Body of pancreas (tissue), 4 donors: ENCODE results near the gene ACTL8.

ENCODE experiments used
- CTCF ChIP-seq, 7 experiments: fragments of 450-650 bp in 4 of 7; fragments of 200-600 bp in 3 of 7; sonication (generic) in 3 of 7; IDR thresholded peaks; one replicate each; pipeline ENCODE4 v1.5.1; 2016 to 2019; ENCODE audit warnings: antibody characterized with exemption in 7 of 7
- POLR2A ChIP-seq, 3 donors: fragments of 450-650 bp; IDR thresholded peaks; one replicate each; pipeline ENCODE4 v1.6.1; 2016; ENCODE audit warnings: antibody characterized with exemption in 3 of 3, mild to moderate bottlenecking in 2 of 3

- TF ChIP-seq CTCF (IDR thresholded peaks at IDR 0.05) (no peak), POLR2A (IDR thresholded peaks at IDR 0.05) (no peak)
Measured at GRCh38 chr1:17834561-17835100, 79.5 kb downstream of the ACTL8 start.
